ENCODE measurements around the gene TRPV6. TPM values are rescaled to one million over a fixed set of nuclear protein-coding genes. Genes with fewer than 3 reads are reported as not detected.
A peak's percentile ranks its signal among the peaks of the same experiment; 100 is the strongest.

The TRPV6 gene
- total RNA-seq, 6 experiments from 2014 or later, result 0.06 to 1.5 (median 0.75) TPM

DNA sequence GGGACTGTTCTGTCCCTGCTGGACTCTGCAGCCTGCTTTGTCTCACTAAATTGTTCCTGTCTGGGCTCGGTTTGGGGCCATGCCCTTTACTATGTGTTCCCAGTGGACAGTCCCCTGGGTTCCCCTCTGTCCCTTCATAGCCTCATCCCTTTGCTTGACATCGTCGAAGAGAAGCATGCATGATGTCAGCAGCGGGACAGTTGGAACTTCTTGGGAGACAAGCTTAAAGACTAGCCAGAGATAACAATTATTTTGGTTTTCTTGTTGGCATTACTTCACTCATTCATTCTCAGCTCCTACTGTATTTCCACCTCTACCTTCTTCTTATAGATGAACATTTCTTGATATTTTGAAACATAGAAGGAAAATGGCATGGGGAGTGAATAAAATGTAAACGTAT lies 27.9 kb downstream of the TRPV6 start:
- TF ChIP-seq, protein P1, sequence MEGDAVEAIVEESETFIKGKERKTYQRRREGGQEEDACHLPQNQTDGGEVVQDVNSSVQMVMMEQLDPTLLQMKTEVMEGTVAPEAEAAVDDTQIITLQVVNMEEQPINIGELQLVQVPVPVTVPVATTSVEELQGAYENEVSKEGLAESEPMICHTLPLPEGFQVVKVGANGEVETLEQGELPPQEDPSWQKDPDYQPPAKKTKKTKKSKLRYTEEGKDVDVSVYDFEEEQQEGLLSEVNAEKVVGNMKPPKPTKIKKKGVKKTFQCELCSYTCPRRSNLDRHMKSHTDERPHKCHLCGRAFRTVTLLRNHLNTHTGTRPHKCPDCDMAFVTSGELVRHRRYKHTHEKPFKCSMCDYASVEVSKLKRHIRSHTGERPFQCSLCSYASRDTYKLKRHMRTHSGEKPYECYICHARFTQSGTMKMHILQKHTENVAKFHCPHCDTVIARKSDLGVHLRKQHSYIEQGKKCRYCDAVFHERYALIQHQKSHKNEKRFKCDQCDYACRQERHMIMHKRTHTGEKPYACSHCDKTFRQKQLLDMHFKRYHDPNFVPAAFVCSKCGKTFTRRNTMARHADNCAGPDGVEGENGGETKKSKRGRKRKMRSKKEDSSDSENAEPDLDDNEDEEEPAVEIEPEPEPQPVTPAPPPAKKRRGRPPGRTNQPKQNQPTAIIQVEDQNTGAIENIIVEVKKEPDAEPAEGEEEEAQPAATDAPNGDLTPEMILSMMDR (IDR thresholded peaks at IDR 0.05), result no peak
- TF ChIP-seq POLR2A (IDR thresholded peaks at IDR 0.05), result no peak
- H3K9me3 ChIP-seq, result no peaks in the 10 kb centered on the region
- H3K4me3 ChIP-seq, result no peak overlapping the region
- no peak overlapping the region for H3K27ac ChIP-seq
- peaks cover 0 to 9% (median 3%) of the 10 kb centered on the region in 4 donors for H3K4me1 ChIP-seq
- WGBS (ENCODE audit: insufficient coverage, low coverage, low lambda C conversion rate, missing lambda C conversion rate), result 77% methylated on average over 4 of the region's 5 CpGs
- no peak for DNase-seq
- no peak for ATAC-seq
- H3K36me3 ChIP-seq, result no peaks in the 10 kb centered on the region
- no peaks in the 10 kb centered on the region for H3K27me3 ChIP-seq
- intact Hi-C loops (cut with DNase I), result no loop called here

DNA sequence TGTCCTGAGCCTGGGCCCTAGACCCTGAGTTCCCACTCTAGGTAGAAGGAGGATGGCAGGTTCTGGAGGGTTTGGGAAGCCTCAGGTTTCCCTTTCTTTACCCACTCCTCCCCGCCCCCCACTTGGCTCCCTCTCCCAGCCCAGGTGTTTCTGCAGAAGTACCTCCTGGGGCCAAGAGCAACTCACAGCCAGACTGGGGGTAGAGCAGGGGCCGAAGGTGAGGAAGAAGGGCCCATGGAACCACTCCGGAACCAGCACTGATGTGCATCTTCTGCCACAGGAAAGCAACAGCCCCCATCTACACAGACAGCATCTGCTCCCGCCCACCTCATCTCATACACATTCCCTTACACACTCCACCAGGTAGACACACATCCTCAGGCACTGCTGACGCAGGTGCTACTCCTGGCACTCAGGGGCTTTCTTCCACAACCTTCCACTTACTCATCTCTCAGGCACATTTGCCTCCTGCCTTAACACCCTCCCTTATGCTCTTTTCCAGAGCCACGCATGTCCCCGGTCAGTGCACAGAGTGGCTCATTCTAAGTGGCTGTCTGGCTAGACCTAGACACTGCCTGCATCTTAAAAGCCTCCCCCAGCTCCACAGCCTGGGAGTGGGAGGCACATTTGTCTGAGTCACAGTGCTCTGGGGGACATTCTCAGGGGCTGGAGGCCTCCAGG lies 28.8 kb downstream of the TRPV6 start:
- Histone ChIP-seq H3K36me3 (no peaks in the 10 kb centered on the region), H3K27ac (no peak overlapping the region), H3K4me1 (peaks cover 0 to 9% (median 3%) of the 10 kb centered on the region in 4 donors), H3K4me3 (no peak overlapping the region), H3K27me3 (no peaks in the 10 kb centered on the region), H3K9me3 (no peaks in the 10 kb centered on the region)
- WGBS (ENCODE audit: insufficient coverage, low coverage, low lambda C conversion rate, missing lambda C conversion rate), result no CpG with 5 or more reads among the region's 7 CpGs
- TF ChIP-seq, protein P1 (IDR thresholded peaks at IDR 0.05), result no peak
- no peak for TF ChIP-seq POLR2A (IDR thresholded peaks at IDR 0.05)
- no peak for ATAC-seq
- DNase-seq, result no peak
- intact Hi-C loops (cut with DNase I), result no loop called here

DNA sequence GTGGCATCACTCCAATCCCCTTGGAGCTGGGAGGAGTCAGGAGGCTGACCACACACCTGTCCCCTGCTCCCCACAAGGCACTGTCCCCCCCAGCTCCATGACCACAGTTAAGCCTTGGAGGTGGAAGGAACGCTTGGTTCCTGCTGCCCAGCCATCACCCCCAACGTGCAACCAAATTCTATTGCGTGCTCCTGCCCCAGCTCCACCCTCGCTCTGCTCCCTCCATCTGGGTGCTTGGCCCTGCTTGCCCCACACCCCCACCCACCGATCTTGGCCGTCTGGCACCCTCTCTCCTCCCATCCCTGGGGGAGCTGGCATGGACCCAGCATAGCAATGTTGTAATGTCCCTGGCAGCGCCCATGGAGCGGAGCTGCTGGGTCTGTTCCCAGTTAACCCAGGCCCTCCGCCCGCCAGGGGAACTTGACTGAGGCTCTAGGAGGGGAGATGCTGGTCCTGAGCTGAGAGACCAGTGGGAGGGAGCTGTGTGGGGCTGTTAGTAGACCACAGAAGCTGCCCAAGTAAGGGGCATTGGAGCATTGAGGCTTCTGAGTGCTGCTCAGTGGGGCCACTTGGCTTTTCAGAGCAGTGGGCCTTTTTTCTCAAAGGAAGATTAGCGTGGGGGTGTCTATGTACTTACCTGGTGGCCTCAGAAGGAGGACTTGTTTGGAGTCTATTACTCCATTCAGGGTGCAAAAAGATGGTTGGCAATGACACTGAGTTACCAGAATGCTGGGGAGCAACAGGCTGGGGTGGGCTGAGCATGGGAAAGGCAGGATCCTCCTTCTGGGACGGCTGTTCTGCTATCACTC lies 29.6 kb downstream of the TRPV6 start:
- Histone ChIP-seq H3K4me1 (peaks cover 0 to 9% (median 3%) of the 10 kb centered on the region in 4 donors), H3K4me3 (peak overlapping the region; percentile 56 to 81 (median 76)), H3K27me3 (no peaks in the 10 kb centered on the region), H3K27ac (no peak overlapping the region), H3K9me3 (no peaks in the 10 kb centered on the region), H3K36me3 (no peaks in the 10 kb centered on the region)
- intact Hi-C loops (cut with DNase I), result no loop called here
- DNase-seq, result peak; percentile 80 to 90 (median 84)
- ATAC-seq, result peak; percentile 62 to 77 (median 64)
- WGBS (ENCODE audit: insufficient coverage, low coverage, low lambda C conversion rate, missing lambda C conversion rate), result 2% methylated on average over 6 of the region's 12 CpGs
- TF ChIP-seq, protein P1 (IDR thresholded peaks at IDR 0.05), result no peak
- no peak for TF ChIP-seq POLR2A (IDR thresholded peaks at IDR 0.05)

DNA sequence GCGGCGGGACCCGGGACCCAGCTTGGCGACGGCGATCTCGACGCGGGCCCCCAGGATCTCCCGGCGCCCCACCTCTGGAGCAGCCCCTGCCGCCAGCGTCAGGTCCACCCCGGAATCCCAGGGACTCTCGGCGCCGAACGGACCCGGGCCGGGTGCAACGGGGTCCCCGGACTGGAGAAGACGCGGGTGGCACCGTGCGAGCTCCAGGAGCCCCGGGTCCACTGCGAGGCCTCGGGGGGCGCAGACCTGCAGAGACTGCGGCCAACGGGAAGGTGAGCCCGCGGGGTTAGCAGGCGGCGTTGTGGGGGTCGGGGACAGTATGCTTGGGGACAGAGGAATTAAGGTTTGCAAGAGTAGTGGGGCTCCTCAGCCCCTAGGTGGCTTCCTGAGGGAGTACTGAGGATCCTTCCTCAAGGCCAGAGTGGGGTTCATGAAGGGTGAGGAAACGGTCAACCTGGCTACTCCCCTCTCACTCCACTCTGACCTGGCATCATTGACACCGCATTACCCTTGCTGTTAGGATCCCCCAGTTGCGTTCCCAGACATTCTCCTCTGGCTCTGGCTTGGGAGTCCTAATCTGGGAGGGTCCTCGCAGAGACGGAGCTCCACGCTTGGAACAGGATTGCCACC lies 30.3 kb downstream of the TRPV6 start:
- intact Hi-C loops (cut with DNase I), result no loop called here
- Histone ChIP-seq H3K27me3 (no peaks in the 10 kb centered on the region), H3K36me3 (no peaks in the 10 kb centered on the region), H3K27ac (no peak overlapping the region), H3K4me3 (peak overlapping the region; percentile 56 to 81 (median 76)), H3K4me1 (peaks cover 0 to 9% (median 3%) of the 10 kb centered on the region in 4 donors), H3K9me3 (no peaks in the 10 kb centered on the region)
- no CpG with 5 or more reads among the region's 43 CpGs for WGBS (ENCODE audit: insufficient coverage, low coverage, low lambda C conversion rate, missing lambda C conversion rate)
- TF ChIP-seq POLR2A (IDR thresholded peaks at IDR 0.05), result no peak
- TF ChIP-seq, protein P1 (IDR thresholded peaks at IDR 0.05), result no peak
- DNase-seq (no peak), ATAC-seq (peak in 3 of 4 donors; percentile 1 to 7 (median 1))
